Stomach (tissue), 9 donors: ENCODE results near the gene DNAJB8. TPM values are rescaled to one million over a fixed set of nuclear protein-coding genes. Genes with fewer than 3 reads are reported as not detected.
A peak's percentile ranks its signal among the peaks of the same experiment; 100 is the strongest.

Experiments
- DNase-seq, 2 donors: peaks; one replicate each; pipeline versions ENCODE4 v3.0.0 to v3.0.0-alpha.2; 2013 to 2019
- H3K27ac ChIP-seq, 5 donors: fragments of 200-600 bp in 4 of 5; sonication (generic) in 4 of 5; one replicate each; pipeline ENCODE4 v1.5.1; 2013 to 2019; ENCODE audit warnings: mild to moderate bottlenecking in 1 of 5, moderate library complexity in 1 of 5
- H3K27me3 ChIP-seq, 3 donors: fragments of 200-600 bp; sonication (generic); one replicate each; pipeline ENCODE4 v1.5.1; 2017 to 2019; ENCODE audit warnings: mixed run types in 1 of 3
- H3K36me3 ChIP-seq, 4 donors: fragments of 200-600 bp; sonication (generic); 1 replicate in 3 of 4; 2 replicates in 1 of 4; pipeline ENCODE4 v1.5.1; 2016 to 2019
- H3K4me1 ChIP-seq, 4 donors: fragments of 200-600 bp; sonication (generic); one replicate each; pipeline ENCODE4 v1.5.1; 2016 to 2019
- H3K4me3 ChIP-seq, 4 donors: fragments of 200-600 bp; sonication (generic) in 3 of 4; one replicate each; pipeline ENCODE4 v1.5.1; 2016 to 2019; ENCODE audit warnings: mild to moderate bottlenecking in 1 of 4
- H3K9me3 ChIP-seq, 4 donors: fragments of 200-600 bp; sonication (generic); one replicate each; pipeline ENCODE4 v1.5.1; 2016 to 2019
- EP300 ChIP-seq: sonication (generic); formaldehyde crosslinking; IDR thresholded peaks from one replicate; pipeline ENCODE4 v1.6.1; 2017; ENCODE audit warnings: antibody characterized with exemption
- POLR2A ChIP-seq, 4 donors: fragments of 450-650 bp; IDR thresholded peaks; one replicate each; pipeline ENCODE4 v1.6.1; 2016; ENCODE audit warnings: antibody characterized with exemption in 4 of 4, control low read depth in 2 of 4, mild to moderate bottlenecking in 1 of 4, moderate library complexity in 1 of 4
- POLR2AphosphoS5 ChIP-seq, 3 donors: sonication (generic); formaldehyde crosslinking; IDR thresholded peaks; one replicate each; pipeline ENCODE4 v1.6.1; 2016; ENCODE audit warnings: antibody characterized with exemption in 3 of 3
- WGBS, 5 donors: extraction: QIAGEN DNeasy Blood & Tissue Kit in 3 of 5; methylation state at CpG; one replicate each; pipeline versions ENCODE4 v1.1.5 to v1.1.7; 2013 to 2018; 5-methylcytosine and 5-hydroxymethylcytosine counted together
- intact Hi-C: fragments of 100-400 bp; cut with DNase I; formaldehyde crosslinking; loops from one replicate; pipeline ENCODE4 v1.15.1; 2023; ENCODE audit warnings: low total_unique reads
- polyA plus RNA-seq, 3 donors: library from polyadenylated mRNA; stranded (reverse); fragments of 200-250 nt; gene quantifications; one replicate each; pipeline ENCODE4 v1.2.3, GENCODE V29; 2013
- total RNA-seq, 5 donors: library from RNA; depleted of rRNA; stranded (reverse); fragments of >200 nt; gene quantifications; one replicate each; pipeline versions ENCODE4 v1.1.0 to v1.2.3, GENCODE V29; 2014 to 2016
- TF ChIP-seq, protein P1 (sequence below), 7 experiments: fragments of 450-650 bp in 4 of 7; fragments of 200-600 bp in 3 of 7; sonication (generic) in 3 of 7; IDR thresholded peaks; one replicate each; pipeline ENCODE4 v1.5.1; 2016 to 2019; ENCODE audit warnings: antibody characterized with exemption in 7 of 7, control low read depth in 2 of 7, mild to moderate bottlenecking in 1 of 7
- donor health status: healthy with polysubstance abuse.
- donor health status: Bipolar disorder and iron deficiency.
- donor health status: healthy.

Gene DNAJB8
- total and polyA plus RNA-seq, 8 donors, result not detected

DNA sequence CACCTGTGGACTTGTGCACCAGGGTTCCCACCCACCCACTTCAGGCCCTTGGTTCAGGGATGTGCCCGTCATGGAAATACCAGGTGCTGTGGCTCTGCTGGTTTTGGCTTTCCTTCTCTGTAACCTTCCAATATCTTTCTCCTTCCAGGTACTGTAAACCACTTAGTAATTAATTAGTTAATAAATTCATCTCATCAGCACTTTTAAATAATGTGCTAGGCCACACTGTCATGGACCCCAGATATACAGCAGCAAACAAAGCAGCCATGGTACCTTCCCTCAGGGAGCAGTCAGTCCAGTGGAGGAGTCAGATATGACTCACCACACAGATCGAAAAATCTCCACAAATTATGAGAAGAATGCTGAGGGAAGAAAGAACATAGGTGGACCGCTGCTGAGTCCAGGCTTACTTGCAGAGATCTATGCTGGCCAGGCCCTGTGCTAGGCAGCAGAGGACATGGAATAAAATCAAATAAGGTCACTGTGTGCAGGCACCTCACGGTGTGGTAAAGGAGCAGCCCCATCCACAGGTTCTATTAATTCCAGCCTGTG is 33.1 kb upstream of the DNAJB8 start:
- 74 to 86% (median 77%) methylated on average over 4 of the region's 4 CpGs for WGBS, 5 donors
- peaks cover 12 to 23% (median 15%) of the 10 kb centered on the region in 4 donors for H3K4me1 ChIP-seq
- no peak overlapping the region for H3K27ac ChIP-seq
- H3K9me3 ChIP-seq, result no peaks in the 10 kb centered on the region
- peaks cover 19 to 99% (median 57%) of the 10 kb centered on the region in 3 donors for H3K27me3 ChIP-seq
- TF ChIP-seq, protein P1, sequence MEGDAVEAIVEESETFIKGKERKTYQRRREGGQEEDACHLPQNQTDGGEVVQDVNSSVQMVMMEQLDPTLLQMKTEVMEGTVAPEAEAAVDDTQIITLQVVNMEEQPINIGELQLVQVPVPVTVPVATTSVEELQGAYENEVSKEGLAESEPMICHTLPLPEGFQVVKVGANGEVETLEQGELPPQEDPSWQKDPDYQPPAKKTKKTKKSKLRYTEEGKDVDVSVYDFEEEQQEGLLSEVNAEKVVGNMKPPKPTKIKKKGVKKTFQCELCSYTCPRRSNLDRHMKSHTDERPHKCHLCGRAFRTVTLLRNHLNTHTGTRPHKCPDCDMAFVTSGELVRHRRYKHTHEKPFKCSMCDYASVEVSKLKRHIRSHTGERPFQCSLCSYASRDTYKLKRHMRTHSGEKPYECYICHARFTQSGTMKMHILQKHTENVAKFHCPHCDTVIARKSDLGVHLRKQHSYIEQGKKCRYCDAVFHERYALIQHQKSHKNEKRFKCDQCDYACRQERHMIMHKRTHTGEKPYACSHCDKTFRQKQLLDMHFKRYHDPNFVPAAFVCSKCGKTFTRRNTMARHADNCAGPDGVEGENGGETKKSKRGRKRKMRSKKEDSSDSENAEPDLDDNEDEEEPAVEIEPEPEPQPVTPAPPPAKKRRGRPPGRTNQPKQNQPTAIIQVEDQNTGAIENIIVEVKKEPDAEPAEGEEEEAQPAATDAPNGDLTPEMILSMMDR (IDR thresholded peaks at IDR 0.05), result no peak
- TF ChIP-seq POLR2A (IDR thresholded peaks at IDR 0.05) (no peak), POLR2AphosphoS5 (IDR thresholded peaks at IDR 0.05) (no peak), EP300 (no peak)
- H3K4me3 ChIP-seq, result no peak overlapping the region
- H3K36me3 ChIP-seq, result no peaks in the 10 kb centered on the region
- intact Hi-C loops, result loop anchor here (10.0 kb wide), 1 partner anchor 425 kb away; no protein-coding TSS in a partner anchor
- DNase-seq, result no peak

DNA sequence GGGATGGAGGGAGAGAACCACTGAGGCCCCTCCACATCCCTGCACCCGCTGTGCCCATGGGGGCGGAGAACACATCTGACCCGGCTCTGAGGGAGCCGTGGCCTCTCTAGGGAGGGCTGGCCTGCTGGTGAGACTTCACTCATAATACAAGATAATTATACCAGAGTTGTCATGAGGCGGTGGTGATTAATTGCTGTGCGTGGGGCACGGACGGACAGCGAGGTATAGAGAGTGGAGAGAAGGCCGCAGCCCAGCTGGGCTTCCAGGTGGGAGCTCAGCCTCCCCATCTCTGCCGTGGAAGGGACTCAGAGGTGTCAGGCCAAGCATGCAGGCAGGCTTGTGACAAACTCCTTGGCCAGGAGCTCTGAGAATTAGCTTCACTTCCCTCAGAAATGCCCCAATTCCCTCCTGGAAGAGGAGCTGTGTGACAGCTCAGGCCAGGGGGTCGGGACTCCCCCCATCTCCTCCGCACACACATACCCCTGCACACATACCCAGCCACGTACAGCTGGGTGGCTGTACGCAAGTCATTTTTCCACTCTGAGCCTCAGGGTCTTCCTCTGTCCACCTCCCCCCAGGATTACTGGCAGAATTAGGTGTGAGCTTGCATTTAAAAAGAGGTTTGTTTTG is 32.3 kb upstream of the DNAJB8 start:
- H3K36me3 ChIP-seq, result no peaks in the 10 kb centered on the region
- TF ChIP-seq, protein P1 (IDR thresholded peaks at IDR 0.05), result no peak
- TF ChIP-seq POLR2AphosphoS5 (IDR thresholded peaks at IDR 0.05) (no peak), POLR2A (IDR thresholded peaks at IDR 0.05) (no peak), EP300 (no peak)
- no peaks in the 10 kb centered on the region for H3K9me3 ChIP-seq
- H3K4me3 ChIP-seq, result no peak overlapping the region
- no peak for DNase-seq
- 66 to 72% (median 70%) methylated on average over 14 to 15 of the region's 15 CpGs for WGBS, 5 donors
- H3K27me3 ChIP-seq, result peaks cover 19 to 99% (median 61%) of the 10 kb centered on the region in 3 donors
- H3K4me1 ChIP-seq, result peaks cover 12 to 23% (median 15%) of the 10 kb centered on the region in 4 donors
- H3K27ac ChIP-seq, result no peak overlapping the region
- intact Hi-C loops, result loop anchor here (10.0 kb wide), 1 partner anchor 424 kb away; no protein-coding TSS in a partner anchor

GRCh38 chr3:128498127-128498626 is 31.5 kb upstream of the DNAJB8 start:
- intact Hi-C loops, result loop anchor here (10.0 kb wide), 1 partner anchor 423 kb away; no protein-coding TSS in a partner anchor
- Histone ChIP-seq H3K4me1 (peaks cover 12 to 28% (median 18%) of the 10 kb centered on the region in 4 donors), H3K9me3 (no peaks in the 10 kb centered on the region), H3K27me3 (peaks cover 19 to 99% (median 69%) of the 10 kb centered on the region in 3 donors), H3K36me3 (no peaks in the 10 kb centered on the region), H3K27ac (no peak overlapping the region), H3K4me3 (peak overlapping the region; percentile 48 to 67 (median 58))
- DNase-seq, result no peak
- WGBS, 5 donors, result 36 to 43% (median 37%) methylated on average over 5 of the region's 5 CpGs
- no peak for TF ChIP-seq POLR2AphosphoS5 (IDR thresholded peaks at IDR 0.05)
- TF ChIP-seq, protein P1 (IDR thresholded peaks at IDR 0.05), result peak in 2 of 7 experiments; percentile 1 to 21

- H3K4me1 ChIP-seq, result peaks cover 18 to 35% (median 24%) of the 10 kb centered on the region in 4 donors
- intact Hi-C loops, result loop anchor here (10.0 kb wide), 1 partner anchor 423 kb away; no protein-coding TSS in a partner anchor
- WGBS, 5 donors, result 2 to 5% (median 3%) methylated on average over 33 to 77 of the region's 77 CpGs
- peak; percentile 75 to 90 for DNase-seq
- H3K4me3 ChIP-seq, result peak overlapping the region; percentile 48 to 67 (median 58)
- peaks cover 20 to 99% (median 76%) of the 10 kb centered on the region in 3 donors for H3K27me3 ChIP-seq
- no peaks in the 10 kb centered on the region for H3K9me3 ChIP-seq
- no peak overlapping the region for H3K27ac ChIP-seq
- TF ChIP-seq, protein P1 (IDR thresholded peaks at IDR 0.05), result peak in 5 of 7 experiments; percentile 39 to 90 (median 67)
- no peak for TF ChIP-seq EP300
- H3K36me3 ChIP-seq, result no peaks in the 10 kb centered on the region
These were observed 30.8 kb upstream of the DNAJB8 start for GRCh38 chr3:128497305-128498126.
